Endometrium (tissue), 2 donors: Measurements from ENCODE around the gene CCDC138.
"Not testable (repeated sequence)": the region's sequence is repeated elsewhere in the genome, so short reads cannot be mapped to it uniquely, and the experiment has no call there.

Experiments used
- FAIRE-seq: peaks from 2 replicates; lab custom pipeline; 2012; peaks lifted over from hg19 to GRCh38; lab: Jason Lieb, UNC
- donor health status: control.
- donor health status: control.

CCDC138 gene, protein sequence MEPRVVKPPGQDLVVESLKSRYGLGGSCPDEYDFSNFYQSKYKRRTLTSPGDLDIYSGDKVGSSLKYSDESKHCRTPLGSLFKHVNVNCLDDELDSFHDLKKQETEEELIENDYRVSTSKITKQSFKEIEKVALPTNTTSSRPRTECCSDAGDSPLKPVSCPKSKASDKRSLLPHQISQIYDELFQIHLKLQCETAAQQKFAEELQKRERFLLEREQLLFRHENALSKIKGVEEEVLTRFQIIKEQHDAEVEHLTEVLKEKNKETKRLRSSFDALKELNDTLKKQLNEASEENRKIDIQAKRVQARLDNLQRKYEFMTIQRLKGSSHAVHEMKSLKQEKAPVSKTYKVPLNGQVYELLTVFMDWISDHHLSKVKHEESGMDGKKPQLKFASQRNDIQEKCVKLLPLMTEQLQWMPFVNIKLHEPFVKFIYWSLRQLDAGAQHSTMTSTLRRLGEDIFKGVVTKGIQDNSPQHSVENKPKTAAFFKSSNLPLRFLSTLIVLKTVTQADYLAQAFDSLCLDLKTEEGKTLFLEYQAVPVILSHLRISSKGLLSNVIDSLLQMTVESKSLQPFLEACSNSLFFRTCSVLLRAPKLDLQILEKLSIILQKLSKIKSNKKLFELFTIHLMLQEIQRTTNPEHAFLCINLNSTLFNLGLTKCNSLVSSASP

DNA sequence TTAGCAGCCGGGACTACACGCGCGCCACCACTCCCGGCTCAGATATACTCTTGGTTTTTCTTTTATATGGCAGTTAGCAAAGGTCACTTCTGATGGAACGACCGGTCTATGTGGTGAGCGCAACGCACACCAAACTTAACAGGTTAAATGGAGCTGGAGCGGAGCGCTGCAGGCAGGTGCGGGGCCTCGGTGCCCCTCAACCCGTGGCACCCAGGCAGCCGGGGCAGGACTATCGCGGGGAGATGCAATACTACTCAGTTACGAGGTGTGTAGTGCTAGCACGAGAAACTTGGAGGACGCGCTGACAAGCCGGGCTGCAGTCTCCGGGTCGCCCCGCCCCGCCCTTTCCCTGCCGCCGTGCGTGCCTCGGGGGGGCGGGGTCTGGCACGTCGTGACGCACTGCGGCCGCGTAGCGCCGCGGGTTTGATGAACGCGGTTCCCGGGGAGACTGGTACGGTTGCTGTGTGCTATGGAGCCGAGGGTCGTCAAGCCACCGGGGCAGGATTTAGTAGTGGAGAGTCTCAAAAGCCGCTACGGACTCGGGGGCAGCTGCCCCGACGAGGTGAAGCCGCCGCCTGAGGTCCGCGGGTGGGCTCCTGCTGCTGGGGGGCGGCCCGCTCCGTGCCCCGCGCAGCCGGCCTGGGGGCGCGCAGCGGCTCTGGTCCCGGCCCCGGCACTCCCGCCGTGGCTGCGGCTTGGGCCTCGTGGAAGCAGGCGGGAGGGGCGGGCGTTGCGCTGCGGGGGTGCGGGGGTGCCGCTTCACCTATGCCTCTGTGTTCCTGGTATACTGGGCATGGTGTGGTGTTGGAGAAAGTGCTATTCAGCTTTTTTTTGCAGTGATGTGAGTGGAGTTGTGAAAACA, at the start of gene CCDC138:
Gene CCDC138, plus strand, starts transcription at position 418 of the 862 bp plus-strand sequence. Its CDS starts 52 bp downstream, at position 470.
- no peak for FAIRE-seq

- FAIRE-seq, result not testable (repeated sequence)
Measured at GRCh38 chr2:108757973-108758372, 28.6 kb upstream of the CCDC138 start.

DNA sequence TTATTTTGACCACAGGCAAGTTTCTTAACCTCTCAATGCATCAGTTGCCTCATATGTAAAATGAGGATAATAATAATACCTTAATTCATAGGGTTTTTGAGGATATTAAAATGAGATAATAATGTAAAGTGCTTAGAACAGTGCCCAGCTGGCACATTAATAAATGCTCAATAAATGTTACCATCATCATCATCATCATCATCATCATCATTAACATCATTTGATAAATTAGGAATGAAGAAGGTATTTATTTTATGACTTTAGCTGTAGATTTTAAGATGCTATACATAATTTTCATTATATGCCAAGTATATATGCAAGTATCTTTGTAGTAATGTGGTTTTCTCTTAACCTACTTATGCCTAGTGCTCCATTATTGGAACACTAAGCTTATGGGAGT, 24.0 kb upstream of the CCDC138 start:
- FAIRE-seq, result not testable (repeated sequence)

GRCh38 chr2:108766671-108767070, 19.9 kb upstream of the CCDC138 start:
- not testable (repeated sequence) for FAIRE-seq

DNA sequence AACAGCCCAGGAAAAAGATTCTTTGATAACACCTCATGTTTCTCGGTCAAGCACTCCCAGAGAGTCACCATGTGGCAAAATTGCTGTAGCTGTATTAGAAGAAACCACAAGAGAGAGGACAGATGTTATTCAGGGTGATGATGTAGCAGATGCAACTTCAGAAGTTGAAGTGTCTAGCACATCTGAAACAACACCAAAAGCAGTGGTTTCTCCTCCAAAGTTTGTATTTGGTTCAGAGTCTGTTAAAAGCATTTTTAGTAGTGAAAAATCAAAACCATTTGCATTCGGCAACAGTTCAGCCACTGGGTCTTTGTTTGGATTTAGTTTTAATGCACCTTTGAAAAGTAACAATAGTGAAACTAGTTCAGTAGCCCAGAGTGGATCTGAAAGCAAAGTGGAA, 18.7 kb upstream of the CCDC138 start:
- FAIRE-seq, result not testable (repeated sequence)

DNA sequence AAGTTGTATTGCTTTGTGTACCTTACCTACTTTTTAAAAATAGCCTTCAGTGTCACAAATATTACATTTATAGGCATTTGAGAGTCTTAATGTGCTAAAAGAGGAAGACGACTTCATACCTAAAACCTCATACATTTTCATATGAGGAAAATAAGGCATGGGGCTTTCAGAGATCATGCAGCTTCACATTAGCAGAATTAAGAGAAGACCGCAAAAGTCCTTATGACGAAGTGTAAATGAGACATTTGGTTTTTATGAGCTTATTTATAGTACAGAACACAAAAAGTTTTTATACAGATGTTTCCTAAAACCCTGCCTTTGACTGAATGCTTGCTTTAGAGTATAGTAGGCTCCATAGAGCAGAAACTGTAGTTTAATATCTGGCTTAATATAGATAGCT, 10.1 kb upstream of the CCDC138 start:
- no peak for FAIRE-seq

GRCh38 chr2:108778857-108779256, 7.7 kb upstream of the CCDC138 start:
- FAIRE-seq, result no peak

DNA sequence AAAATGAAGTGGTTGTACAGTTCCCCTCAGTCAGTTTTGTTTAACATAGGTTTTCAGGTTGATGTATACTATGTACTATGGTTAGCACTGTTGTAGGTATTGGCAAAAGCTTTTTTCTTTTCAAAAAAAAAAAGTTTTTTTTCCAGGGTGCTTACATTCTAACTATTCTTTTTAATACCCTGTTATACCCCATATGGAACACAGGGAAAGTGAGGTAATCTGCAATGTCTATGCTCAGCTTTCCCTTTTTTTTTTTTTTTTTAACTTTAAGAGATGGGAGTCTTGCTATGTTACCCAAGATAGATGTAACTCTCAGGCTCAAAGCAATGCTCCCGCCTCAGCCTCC, 590 bp upstream of the CCDC138 start:
- no peak for FAIRE-seq

GRCh38 chr2:108787216-108787541, 608 bp downstream of the CCDC138 start:
- no peak for FAIRE-seq

- no peak for FAIRE-seq
Measured at GRCh38 chr2:108803045-108803736, 16.6 kb downstream of the CCDC138 start.

DNA sequence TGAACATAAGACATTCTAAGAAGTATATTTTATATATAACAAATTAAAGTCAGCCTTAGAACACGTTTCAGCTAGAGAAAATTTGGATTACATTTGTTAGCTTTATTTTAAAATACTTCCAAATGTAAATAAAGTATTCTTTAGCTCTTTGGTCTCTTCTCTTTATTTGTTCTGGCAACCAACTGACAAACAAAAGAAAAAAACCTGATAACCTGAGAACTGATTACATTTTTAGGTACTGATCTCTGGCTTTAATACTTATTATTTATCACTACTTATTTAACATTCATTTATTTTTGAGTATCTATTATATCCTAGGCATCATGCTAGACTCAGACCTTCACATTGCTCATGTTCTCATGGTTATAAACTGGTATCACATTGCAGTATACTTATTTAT, 18.5 kb downstream of the CCDC138 start:
- FAIRE-seq, result no peak

DNA sequence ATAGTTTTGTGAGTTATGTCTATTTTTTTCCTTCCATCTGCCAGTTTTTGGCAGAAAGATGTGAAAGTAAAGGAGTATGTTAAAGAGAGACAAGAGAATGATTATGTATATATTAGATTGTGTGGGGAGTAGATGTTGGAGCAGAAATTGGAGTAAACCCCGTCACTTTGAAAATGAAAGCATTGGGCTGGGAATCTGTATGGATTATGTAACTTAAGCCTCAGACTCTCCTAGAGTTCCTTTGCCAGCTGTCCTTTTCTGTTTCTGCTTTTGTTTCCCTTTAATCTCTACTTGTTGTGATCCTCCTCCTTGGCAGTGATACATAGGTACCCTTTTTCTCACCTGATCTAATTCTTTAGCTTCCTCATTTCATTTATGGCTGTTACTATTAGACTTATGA, 19.2 kb downstream of the CCDC138 start:
- FAIRE-seq, result no peak

DNA sequence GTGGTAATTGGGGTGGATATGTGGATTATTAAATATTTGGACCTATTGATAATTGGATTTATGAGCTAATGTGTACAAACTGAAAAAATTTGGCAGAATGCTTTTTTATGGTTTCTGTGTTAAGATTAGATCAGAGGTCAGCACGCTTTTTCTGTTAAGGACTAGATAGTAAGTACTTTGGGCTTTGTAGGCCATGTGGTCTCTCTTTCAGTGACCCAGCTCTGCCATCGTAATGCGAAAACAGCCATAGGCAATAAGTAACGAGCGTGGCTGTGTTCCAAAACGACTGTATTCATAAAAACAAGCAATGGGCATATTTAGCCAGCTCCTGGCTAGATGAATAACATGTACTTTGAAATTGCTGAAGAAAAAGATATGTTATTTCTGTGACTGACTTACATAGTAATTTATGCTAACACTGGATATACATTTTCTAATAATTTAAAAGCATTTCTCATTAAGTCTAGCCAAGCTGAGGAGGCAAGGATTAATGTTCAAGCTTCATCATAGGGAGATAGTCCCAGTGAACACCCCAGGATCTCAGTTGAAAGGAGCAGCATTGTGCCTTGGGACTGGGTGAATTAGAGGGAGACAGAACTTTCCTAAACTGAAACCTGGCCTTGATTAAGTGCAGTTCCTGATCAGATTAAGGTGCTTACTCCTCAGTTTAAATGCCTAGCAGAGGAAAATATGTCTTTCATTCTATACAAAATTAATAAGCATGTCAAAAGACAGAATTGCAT, 20.0 kb downstream of the CCDC138 start:
- no peak for FAIRE-seq

DNA sequence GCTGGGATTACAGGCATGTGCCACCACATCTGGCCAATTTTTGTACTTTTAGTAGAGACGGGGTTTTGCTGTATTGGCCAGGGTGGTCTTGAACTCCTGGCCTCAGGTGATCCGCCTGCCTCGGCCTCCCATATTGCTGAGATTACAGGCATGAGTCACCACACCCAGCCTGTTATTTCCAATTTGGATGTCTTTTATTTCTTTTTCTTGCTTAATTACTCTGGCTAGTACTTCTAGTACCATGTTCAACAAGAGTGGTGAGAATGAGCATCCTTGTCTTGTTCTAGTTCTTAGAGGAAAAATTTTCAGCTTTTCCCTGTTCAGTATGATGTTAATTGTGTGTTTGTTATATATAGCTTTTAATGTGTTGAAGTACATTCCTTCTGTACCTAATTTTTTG, 23.4 kb downstream of the CCDC138 start:
- no peak for FAIRE-seq

DNA sequence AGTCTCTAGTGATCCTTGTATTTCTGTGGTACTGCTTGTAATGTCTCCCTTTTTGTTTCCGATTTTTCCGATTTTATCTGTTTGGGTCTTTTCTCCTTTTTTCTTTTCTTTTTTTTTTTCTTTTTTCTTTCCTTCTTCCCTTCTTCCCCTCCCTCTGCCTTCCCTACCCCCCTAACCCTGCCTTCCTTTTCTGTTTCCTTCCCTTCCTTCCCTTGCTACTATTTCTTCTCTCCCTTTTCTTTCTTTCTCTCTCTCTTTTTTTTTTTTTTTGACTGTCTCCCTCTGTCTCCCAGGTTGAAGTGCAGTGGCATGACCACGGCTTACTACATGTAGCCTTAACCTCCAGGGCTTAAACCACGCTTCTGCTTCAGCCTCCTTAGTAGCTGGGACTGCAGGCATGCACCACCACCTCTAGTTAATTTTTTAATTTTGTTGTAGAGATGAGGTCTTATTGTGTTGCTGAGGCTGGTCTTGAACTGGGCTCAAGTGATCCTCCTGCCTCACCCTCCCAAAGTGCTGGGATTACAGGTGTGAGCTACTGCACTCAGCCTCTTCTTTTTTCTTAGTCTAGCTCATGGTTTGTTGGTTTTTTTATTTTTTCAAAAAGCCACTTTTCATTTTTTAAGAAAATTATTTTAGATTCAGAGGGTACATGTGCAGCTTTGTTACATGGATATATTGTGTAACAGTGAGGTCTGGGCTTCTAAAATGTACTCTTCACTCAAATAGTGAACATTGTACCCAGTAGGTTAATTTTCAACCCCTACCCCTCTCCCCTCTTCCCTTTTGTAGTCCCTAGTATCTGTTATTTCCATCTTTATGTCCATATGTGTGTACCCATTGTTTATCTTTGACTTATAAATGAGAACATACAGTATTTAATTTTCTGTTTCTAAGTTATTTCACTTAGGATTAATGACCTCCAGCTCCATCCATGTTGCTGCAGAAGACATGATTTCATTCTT, 24.7 kb downstream of the CCDC138 start:
- no peak for FAIRE-seq

DNA sequence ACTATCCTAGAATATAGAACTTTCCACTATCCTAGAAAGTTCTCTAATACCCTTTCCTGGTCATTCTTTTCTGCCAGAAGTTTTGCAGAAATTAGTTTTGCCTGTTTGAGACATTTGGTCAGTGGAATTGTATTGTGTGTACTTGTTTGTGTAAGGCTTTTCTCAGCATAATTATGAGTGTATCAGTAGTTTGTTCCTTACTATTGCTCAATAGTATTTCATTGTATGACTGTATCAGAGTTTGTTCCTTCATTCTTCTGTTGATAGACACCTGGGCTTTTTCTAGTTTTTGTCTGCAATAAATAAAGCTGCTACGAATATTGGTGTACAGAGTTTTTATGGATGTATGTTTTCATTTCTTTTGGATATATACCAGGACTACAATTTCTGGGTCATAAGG, 27.2 kb downstream of the CCDC138 start:
- no peak for FAIRE-seq

- no peak for FAIRE-seq
Measured at GRCh38 chr2:108820482-108820881, 33.9 kb downstream of the CCDC138 start.

GRCh38 chr2:108823286-108823685, 36.7 kb downstream of the CCDC138 start:
- no peak for FAIRE-seq

DNA sequence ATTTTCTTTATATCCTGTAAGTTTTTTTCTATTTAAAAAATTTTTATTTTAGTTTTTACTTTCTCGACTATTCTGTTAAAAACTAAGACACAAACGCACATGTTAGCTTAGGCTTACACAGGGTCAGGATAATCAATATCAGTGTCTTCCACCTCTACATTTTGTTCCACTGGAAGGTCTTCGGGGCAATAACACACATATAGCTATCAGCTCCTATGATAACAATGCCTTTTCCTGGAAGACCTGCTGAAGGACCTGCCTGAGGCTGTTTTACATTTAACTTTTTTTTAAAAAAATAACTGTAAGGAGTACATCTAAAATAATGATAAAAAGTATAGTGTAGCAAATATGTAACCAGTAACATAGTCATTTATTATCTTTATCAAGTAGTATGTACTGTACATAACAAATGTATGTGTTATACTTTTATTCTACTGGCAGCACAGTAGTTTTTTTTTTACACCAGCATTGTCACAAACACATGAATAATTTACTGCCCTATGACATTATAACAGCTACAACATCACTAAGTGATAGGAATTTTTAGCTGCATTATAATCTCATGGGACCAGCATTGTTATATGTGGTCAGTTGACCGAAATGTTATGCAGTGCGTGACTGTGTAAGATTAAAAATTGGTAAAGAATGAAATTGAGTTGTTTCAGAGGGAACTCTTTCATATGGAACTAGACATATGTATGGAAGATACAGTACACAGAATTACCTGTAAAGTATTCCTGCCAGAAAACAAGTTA, 37.9 kb downstream of the CCDC138 start:
- no peak for FAIRE-seq

- peak; percentile 72 for FAIRE-seq
Measured at GRCh38 chr2:108825254-108825653, 38.7 kb downstream of the CCDC138 start.
